Upper lobe of left lung (tissue), 4 donors: ENCODE measurements around the gene OGFR.

Source experiments
- CTCF ChIP-seq, 6 experiments: fragments of 450-650 bp in 4 of 6; fragments of 200-600 bp in 2 of 6; sonication (generic) in 2 of 6; IDR thresholded peaks; one replicate each; pipeline ENCODE4 v1.5.1; 2016 to 2019; ENCODE audit warnings: antibody characterized with exemption in 6 of 6
- POLR2A ChIP-seq, 4 donors: fragments of 450-650 bp; IDR thresholded peaks; one replicate each; pipeline ENCODE4 v1.5.1; 2016 to 2017; ENCODE audit warnings: antibody characterized with exemption in 4 of 4, mild to moderate bottlenecking in 2 of 4

GRCh38 chr20:62790075-62790474, 14.6 kb upstream of the OGFR start:
- TF ChIP-seq CTCF (IDR thresholded peaks at IDR 0.05) (no peak), POLR2A (IDR thresholded peaks at IDR 0.05) (no peak)
